Astrocyte (in vitro differentiated cells and primary cell): Measurements from ENCODE around the gene RNLS. TPM values are rescaled to one million over a fixed set of nuclear protein-coding genes. Genes with fewer than 3 reads are reported as not detected.

Experiments
- DNase-seq: peaks from one replicate; pipeline ENCODE4 v3.0.0-alpha.2; 2010; ENCODE audit warnings: low read depth
- FAIRE-seq: peaks from 2 replicates; lab custom pipeline; 2011; peaks lifted over from hg19 to GRCh38; lab: Jason Lieb, UNC
- H2AFZ ChIP-seq: 2 replicates; pipeline ENCODE4 v1.6.0; 2012; ENCODE audit warnings: low read depth, low read length, inconsistent platforms
- H3K27ac ChIP-seq: 2 replicates; pipeline ENCODE4 v1.5.1; 2011; ENCODE audit warnings: low read depth, low read length, inconsistent platforms
- H3K27me3 ChIP-seq: 2 replicates; pipeline ENCODE4 v1.6.0; 2011; ENCODE audit warnings: low read length, inconsistent platforms; ENCODE audit not compliant: insufficient read depth
- H3K36me3 ChIP-seq: 2 replicates; pipeline ENCODE4 v1.5.1; 2011; ENCODE audit warnings: low read length, inconsistent platforms; ENCODE audit not compliant: insufficient read depth
- H3K4me1 ChIP-seq: 2 replicates; pipeline ENCODE4 v1.5.1; 2011; ENCODE audit warnings: low read length, inconsistent platforms; ENCODE audit not compliant: insufficient read depth
- H3K4me2 ChIP-seq: 2 replicates; pipeline ENCODE4 v1.6.0; 2012; ENCODE audit warnings: low read length, inconsistent platforms
- H3K4me3 ChIP-seq: 2 replicates; pipeline ENCODE4 v1.5.1; 2011; ENCODE audit warnings: low read depth, mild to moderate bottlenecking, low read length, inconsistent platforms; ENCODE audit not compliant: insufficient read depth
- H3K79me2 ChIP-seq: 2 replicates; pipeline ENCODE4 v1.6.0; 2012; ENCODE audit warnings: mild to moderate bottlenecking, low read length, inconsistent platforms; ENCODE audit not compliant: insufficient read depth
- H3K9ac ChIP-seq: 2 replicates; pipeline ENCODE4 v1.6.0; 2012; ENCODE audit warnings: mild to moderate bottlenecking, low read length, inconsistent platforms
- H3K9me3 ChIP-seq: 2 replicates; pipeline ENCODE4 v1.5.1; 2012; ENCODE audit warnings: low read depth, mild to moderate bottlenecking, low read length, inconsistent platforms; ENCODE audit not compliant: insufficient read depth
- H4K20me1 ChIP-seq: 2 replicates; pipeline ENCODE4 v1.6.0; 2012; ENCODE audit warnings: low read length, inconsistent platforms; ENCODE audit not compliant: insufficient read depth
- H3K27ac Mint-ChIP-seq: one replicate; pipeline ENCODE4 v1.8.0; 2021; ENCODE audit warnings: mild to moderate bottlenecking, mixed read lengths; ENCODE audit not compliant: unreplicated experiment
- H3K27me3 Mint-ChIP-seq: one replicate; pipeline ENCODE4 v1.8.0; 2021; ENCODE audit warnings: low read depth, mixed read lengths; ENCODE audit not compliant: unreplicated experiment
- H3K36me3 Mint-ChIP-seq: one replicate; pipeline ENCODE4 v1.8.0; 2021; ENCODE audit warnings: low read depth, mixed read lengths; ENCODE audit not compliant: unreplicated experiment
- H3K4me1 Mint-ChIP-seq: one replicate; pipeline ENCODE4 v1.8.0; 2021; ENCODE audit warnings: low read depth, mixed read lengths; ENCODE audit not compliant: unreplicated experiment
- H3K4me3 Mint-ChIP-seq: one replicate; pipeline ENCODE4 v1.8.0; 2021; ENCODE audit warnings: mild to moderate bottlenecking, moderate library complexity, mixed read lengths; ENCODE audit not compliant: unreplicated experiment
- H3K9me3 Mint-ChIP-seq: one replicate; pipeline ENCODE4 v1.8.0; 2021; ENCODE audit warnings: mild to moderate bottlenecking, mixed read lengths; ENCODE audit not compliant: unreplicated experiment
- CTCF ChIP-seq: IDR thresholded peaks from 2 replicates; pipeline ENCODE4 v1.5.1; 2011; ENCODE audit warnings: low read depth, mild to moderate bottlenecking, inconsistent platforms, low read length, moderate library complexity; ENCODE audit not compliant: insufficient read depth
- EZH2 ChIP-seq: IDR thresholded peaks from 2 replicates; pipeline ENCODE4 v1.6.1; 2012; ENCODE audit warnings: mild to moderate bottlenecking, low read length, inconsistent platforms; ENCODE audit not compliant: insufficient read depth
- total RNA-seq: library from RNA; stranded (reverse); gene quantifications from 2 replicates; pipeline ENCODE4 v1.2.1, GENCODE V29; 2021

Gene RNLS
- total RNA-seq, 1 donor from 2014 or later = 6.9 TPM

- Histone ChIP-seq H3K27ac (no peak overlapping the region), H4K20me1 (no peaks in the 10 kb centered on the region), H3K9ac (no peak overlapping the region), H3K27me3 (no peaks in the 10 kb centered on the region), H3K4me3 (no peak overlapping the region), H3K4me1 (peaks cover 4% of the 10 kb centered on the region), H3K9me3 (no peaks in the 10 kb centered on the region), H2AFZ (no peak overlapping the region), H3K4me2 (no peak overlapping the region), H3K79me2 (no peaks in the 10 kb centered on the region), H3K36me3 (no peaks in the 10 kb centered on the region)
- Mint-ChIP-seq H3K4me3 (no peak overlapping the region), H3K27ac (no peak overlapping the region), H3K4me1 (no peaks in the 10 kb centered on the region), H3K27me3 (no peaks in the 10 kb centered on the region), H3K9me3 (peaks cover 2% of the 10 kb centered on the region), H3K36me3 (no peaks in the 10 kb centered on the region)
- no peak for TF ChIP-seq EZH2
- TF ChIP-seq CTCF = peak; percentile 94
- FAIRE-seq (peak; percentile 26), DNase-seq (peak; percentile 68)
These were observed 29.9 kb downstream of the RNLS start for GRCh38 chr10:88553116-88553752.

DNA sequence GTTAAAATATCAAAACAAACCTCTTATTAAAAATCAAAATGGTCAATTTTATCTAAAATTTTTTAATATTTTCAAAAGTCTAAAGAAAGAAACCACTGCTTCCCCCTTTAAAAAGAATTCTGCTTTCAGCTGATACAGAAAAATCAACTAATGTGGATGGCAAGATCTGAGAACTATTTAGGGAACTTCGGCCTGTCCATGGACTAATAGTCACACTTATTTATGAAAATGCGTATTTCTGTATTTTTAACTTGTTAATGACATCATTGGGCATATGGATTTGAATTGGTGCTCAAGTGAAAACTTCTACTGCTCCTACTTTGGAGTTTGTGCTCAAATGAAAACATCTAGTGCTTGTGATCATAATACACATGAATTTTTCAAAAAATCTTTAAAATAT is 31.9 kb downstream of the RNLS start:
- Histone ChIP-seq H3K4me3 (no peak overlapping the region), H3K79me2 (no peaks in the 10 kb centered on the region), H3K27me3 (no peaks in the 10 kb centered on the region), H3K36me3 (no peaks in the 10 kb centered on the region), H4K20me1 (no peaks in the 10 kb centered on the region), H3K9me3 (no peaks in the 10 kb centered on the region), H3K4me2 (no peak overlapping the region), H3K27ac (no peak overlapping the region), H2AFZ (no peak overlapping the region), H3K4me1 (no peaks in the 10 kb centered on the region), H3K9ac (no peak overlapping the region)
- no peaks in the 10 kb centered on the region for H3K27me3 Mint-ChIP-seq
- FAIRE-seq = no peak
- H3K4me1 Mint-ChIP-seq = no peaks in the 10 kb centered on the region
- no peak overlapping the region for H3K4me3 Mint-ChIP-seq
- no peak for TF ChIP-seq EZH2
- no peak for TF ChIP-seq CTCF
- H3K27ac Mint-ChIP-seq = no peak overlapping the region
- H3K9me3 Mint-ChIP-seq = peaks cover 2% of the 10 kb centered on the region
- DNase-seq = no peak
- no peaks in the 10 kb centered on the region for H3K36me3 Mint-ChIP-seq

DNA sequence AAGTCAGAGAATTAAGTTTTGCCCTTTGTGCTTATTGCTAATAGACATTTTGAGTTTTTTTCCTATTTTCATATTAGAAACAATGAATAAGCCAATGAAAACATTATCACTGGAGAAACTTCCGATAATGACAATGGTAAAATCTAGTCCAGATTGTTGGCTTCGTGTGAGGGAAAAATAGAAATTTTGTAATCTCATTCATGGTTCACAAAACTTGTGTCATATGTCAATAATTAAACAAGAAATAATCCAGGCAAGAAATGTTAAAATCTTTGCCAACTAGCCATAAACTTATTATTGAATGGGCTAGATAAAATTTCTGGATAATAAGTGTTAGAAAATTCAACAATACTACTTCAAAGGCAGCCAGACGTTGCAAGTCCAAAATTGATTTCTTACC is 36.6 kb downstream of the RNLS start:
- H2AFZ ChIP-seq = no peak overlapping the region
- H3K4me3 ChIP-seq = no peak overlapping the region
- no peak overlapping the region for H3K27ac ChIP-seq
- no peak overlapping the region for H3K27ac Mint-ChIP-seq
- FAIRE-seq (no peak), DNase-seq (no peak)
- no peak overlapping the region for H3K9ac ChIP-seq
- H3K27me3 Mint-ChIP-seq = no peaks in the 10 kb centered on the region
- H3K4me3 Mint-ChIP-seq = no peak overlapping the region
- H3K4me1 ChIP-seq = no peaks in the 10 kb centered on the region
- no peaks in the 10 kb centered on the region for H3K27me3 ChIP-seq
- no peaks in the 10 kb centered on the region for H3K79me2 ChIP-seq
- no peaks in the 10 kb centered on the region for H3K36me3 ChIP-seq
- H3K9me3 ChIP-seq = no peaks in the 10 kb centered on the region
- no peaks in the 10 kb centered on the region for H4K20me1 ChIP-seq
- peaks cover 29% of the 10 kb centered on the region for H3K4me1 Mint-ChIP-seq
- no peak for TF ChIP-seq CTCF
- TF ChIP-seq EZH2 = no peak
- no peak overlapping the region for H3K4me2 ChIP-seq
- H3K36me3 Mint-ChIP-seq = no peaks in the 10 kb centered on the region
- H3K9me3 Mint-ChIP-seq = no peaks in the 10 kb centered on the region
